K562 (cell line): ENCODE measurements around the gene MT1M. TPM values are rescaled to one million over a fixed set of nuclear protein-coding genes. Genes with fewer than 3 reads are reported as not detected.

Experiments used
- ATAC-seq: fragments of 200-7000 bp; cut with Tn5 transposase; 3 replicates; pipeline ENCODE4 v1.9.1; 2020; ENCODE audit warnings: moderate library complexity
- BruUV-seq: library from RNA; stranded (reverse); fragments of 400-500 nt; replicated peaks from 2 replicates; lab custom pipeline; 2021; lab: Mats Ljungman, UMichigan
- CTCF ChIA-PET: fragments of 300-600 bp; formaldehyde crosslinking; extraction: SDS; loops from one replicate; lab custom pipeline; 2021; ENCODE audit warnings: low intra/inter-chr PET ratio; lab: Yijun Ruan, JAX
- POLR2A ChIA-PET: fragments of 300-600, 350-650 bp; sonication (Branson Sonifier 250); formaldehyde crosslinking; extraction: SDS; loops from one replicate; lab custom pipeline; 2021; ENCODE audit warnings: antibody characterized with exemption, inconsistent platforms; lab: Yijun Ruan, JAX
- DNase-seq, 4 experiments: peaks; one replicate each; pipeline versions ENCODE4 v3.0.0 to v3.0.0-alpha.2; 2011 to 2018; ENCODE audit warnings: low spot score in 3 of 4, mixed read lengths in 3 of 4; ENCODE audit errors: extremely low read depth in 1 of 4
- FAIRE-seq: peaks from 2 replicates; lab custom pipeline; 2011; peaks lifted over from hg19 to GRCh38; lab: Jason Lieb, UNC
- H2AFZ ChIP-seq: 2 replicates; pipeline ENCODE4 v1.6.0; 2011; ENCODE audit warnings: low read depth, low read length, control low read depth, inconsistent platforms
- H3K27ac ChIP-seq: fragments of 200-600 bp; 3 replicates; pipeline ENCODE4 v1.8.0; 2011; ENCODE audit warnings: low read depth, mild to moderate bottlenecking, control low read depth, inconsistent platforms, low read length, moderate library complexity, mixed read lengths; ENCODE audit errors: extremely low read depth
- H3K27me3 ChIP-seq, 2 experiments: fragments of 300-600 bp in 1 of 2; 2 replicates in 1 of 2; 3 replicates in 1 of 2; pipeline versions ENCODE4 v1.6.0 to v1.8.0; 2011; ENCODE audit warnings: inconsistent platforms in 2 of 2, low read length in 2 of 2, mild to moderate bottlenecking in 1 of 2, mixed read lengths in 1 of 2, moderate library complexity in 1 of 2; ENCODE audit not compliant: control insufficient read depth in 2 of 2, insufficient read depth in 2 of 2
- H3K36me3 ChIP-seq: fragments of 300-600 bp; 3 replicates; pipeline ENCODE4 v1.8.0; 2011; ENCODE audit warnings: mild to moderate bottlenecking, low read length, inconsistent platforms; ENCODE audit not compliant: control insufficient read depth, insufficient read depth
- H3K4me1 ChIP-seq, 2 experiments: fragments of 200-600 bp in 1 of 2; replicated peaks in 1 of 2; 2 replicates in 1 of 2; 3 replicates in 1 of 2; pipeline versions ENCODE4 v1.5.1 to v1.8.0; 2011; ENCODE audit warnings: inconsistent platforms in 2 of 2, low read length in 2 of 2, mild to moderate bottlenecking in 1 of 2, mixed read lengths in 1 of 2, moderate library complexity in 1 of 2; ENCODE audit not compliant: control insufficient read depth in 2 of 2, insufficient read depth in 2 of 2
- H3K4me2 ChIP-seq: 2 replicates; pipeline ENCODE4 v1.6.1; 2011; ENCODE audit warnings: low read length, control low read depth, inconsistent platforms, mixed read lengths; ENCODE audit not compliant: insufficient read depth
- H3K4me3 ChIP-seq: fragments of 200-600 bp; sonication (generic), shearing (Covaris generic); 2 replicates; pipeline ENCODE4 v1.5.1; 2016; ENCODE audit warnings: control low read depth, inconsistent platforms
- H3K79me2 ChIP-seq: fragments of 200-600 bp; 3 replicates; pipeline ENCODE4 v1.8.0; 2011; ENCODE audit warnings: low read length, inconsistent platforms; ENCODE audit not compliant: control insufficient read depth, insufficient read depth
- H3K9ac ChIP-seq, 2 experiments: 2 replicates each; pipeline versions ENCODE4 v1.6.0 to v1.6.1; 2011; ENCODE audit warnings: low read depth in 2 of 2, low read length in 2 of 2, control low read depth in 1 of 2, inconsistent platforms in 1 of 2, mild to moderate bottlenecking in 1 of 2, mixed read lengths in 1 of 2; ENCODE audit not compliant: insufficient read depth in 1 of 2
- H3K9me1 ChIP-seq: one replicate; pipeline ENCODE4 v1.6.0; 2011; ENCODE audit warnings: inconsistent platforms, mild to moderate bottlenecking, low read length, moderate library complexity; ENCODE audit not compliant: control insufficient read depth, insufficient read depth
- H3K9me3 ChIP-seq: replicated peaks from 2 replicates; pipeline ENCODE4 v1.5.1; 2011; ENCODE audit warnings: low read depth, low read length, inconsistent platforms; ENCODE audit not compliant: control insufficient read depth, insufficient read depth
- H4K20me1 ChIP-seq: replicated peaks from 2 replicates; pipeline ENCODE4 v1.6.1; 2011; ENCODE audit warnings: low read length, inconsistent platforms, mixed read lengths; ENCODE audit not compliant: control insufficient read depth, insufficient read depth
- ATF1 ChIP-seq, 2 experiments: fragments of 450-650 bp in 1 of 2; IDR thresholded peaks; 2 replicates each; pipeline ENCODE4 v1.6.1; 2016; ENCODE audit warnings: missing compliant biosample characterization in 1 of 2, missing genetic modification characterization in 1 of 2
- CEBPG ChIP-seq, 3 experiments: fragments of 200-800 bp in 1 of 3; sonication (Bioruptor generic) in 1 of 3; sonication (generic) in 1 of 3; formaldehyde crosslinking in 1 of 3; IDR thresholded peaks in 2 of 3; conservative IDR thresholded peaks in 1 of 3; 2 replicates each; pipeline versions ENCODE4 v1.6.1 to v1.8.0; 2016 to 2022; ENCODE audit warnings: missing compliant biosample characterization in 2 of 3, missing genetic modification characterization in 2 of 3, mild to moderate bottlenecking in 1 of 3, missing genetic modification reagents in 1 of 3
- CEBPZ ChIP-seq: fragments of 150-350 bp; IDR thresholded peaks from 2 replicates; pipeline ENCODE4 v1.6.1; 2014; ENCODE audit warnings: low read depth, mild to moderate bottlenecking, low read length, borderline replicate concordance
- CTBP1 ChIP-seq: fragments of 450-650 bp; IDR thresholded peaks from 2 replicates; pipeline ENCODE4 v1.6.1; 2016; ENCODE audit warnings: borderline replicate concordance
- HMGN3 ChIP-seq: IDR thresholded peaks from 2 replicates; pipeline ENCODE4 v1.6.1; 2011; ENCODE audit warnings: borderline replicate concordance, low read depth, mild to moderate bottlenecking, mixed read lengths, low read length; ENCODE audit not compliant: insufficient read length; ENCODE audit errors: extremely low read depth
- PHF8 ChIP-seq: fragments of 200-600 bp; sonication (generic); IDR thresholded peaks from 2 replicates; pipeline ENCODE4 v1.6.1; 2012; ENCODE audit warnings: mixed run types, mild to moderate bottlenecking, inconsistent platforms, low read length, moderate library complexity, borderline replicate concordance
- RBM25 ChIP-seq: fragments of 200-400 bp; formaldehyde crosslinking; IDR thresholded peaks from 2 replicates; pipeline ENCODE4 v1.6.1; 2018; ENCODE audit warnings: low read length, low read depth, moderate library complexity; ENCODE audit not compliant: severe bottlenecking
- ZBTB26 ChIP-seq: fragments of 450-650 bp; formaldehyde crosslinking; IDR thresholded peaks from 2 replicates; pipeline ENCODE4 v1.4.0; 2022; ENCODE audit warnings: missing genetic modification characterization
- ZHX1 ChIP-seq: fragments of 150-350 bp; conservative IDR thresholded peaks from 2 replicates; pipeline ENCODE4 v1.6.1; 2014; ENCODE audit warnings: low read length
- ZNF644 ChIP-seq: fragments of 200-800 bp; sonication (Bioruptor generic); IDR thresholded peaks from 2 replicates; pipeline ENCODE4 v1.6.1; 2016; ENCODE audit warnings: low read depth, missing genetic modification characterization, missing compliant biosample characterization
- WGBS: fragments of 100-300 bp; shearing (Covaris generic); methylation state at CpG from one replicate; pipeline ENCODE4 v1.1.6; 2016; ENCODE audit warnings: low coverage, mixed read lengths; ENCODE audit not compliant: insufficient coverage; ENCODE audit errors: missing lambda C conversion rate; 5-methylcytosine and 5-hydroxymethylcytosine counted together
- in situ Hi-C: fragments of 300-500 bp; cut with MboI; formaldehyde crosslinking; loops from 4 replicates; pipeline ENCODE4 v1.15.0; 2018; ENCODE audit warnings: inconsistent platforms, mixed read lengths
- intact Hi-C: fragments of 100-400 bp; cut with micrococcal nuclease; formaldehyde crosslinking; loops from 2 replicates; pipeline ENCODE4 v1.14.2; 2022
- polyA plus RNA-seq, 8 experiments: library from polyadenylated mRNA; depleted of rRNA in 4 of 8; stranded (reverse) in 5 of 8; unstranded in 3 of 8; fragments of >200 nt; fragmentation: Nextera tagmentation in 2 of 8; fragmentation: Illumina TruSeq in 1 of 8; extraction: Ambion mirVana in 2 of 8; extraction: Trizol in 1 of 8; gene quantifications; 2 replicates each; pipeline versions ENCODE4 v1.2.1 to v1.2.3, GENCODE V29; 2011 to 2014; ENCODE audit warnings: inconsistent platforms in 1 of 8, missing spikeins in 1 of 8
- total RNA-seq, 7 experiments: library from RNA; depleted of rRNA in 6 of 7; stranded (reverse); fragments of >200 nt in 6 of 7; fragmentation: Illumina TruSeq in 2 of 7; extraction: Trizol in 2 of 7; gene quantifications; 2 replicates each; pipeline versions ENCODE4 v1.2.1 to v1.2.3, GENCODE V29; 2011 to 2021; ENCODE audit warnings: low replicate concordance in 1 of 7

MT1M gene
- total and polyA plus RNA-seq, 9 of the 15 experiments (the other 6 are each of a cell fraction or from before 2014, with no cell fraction given), result not detected

GRCh38 chr16:56641166-56641565 is 8.7 kb downstream of the MT1M start (continued):
- TF ChIP-seq CEBPZ, result no peak
- no peak for TF ChIP-seq CEBPG (CRISPR knock-in tag; IDR thresholded peaks at IDR 0.05)
- TF ChIP-seq CEBPG (tag; conservative IDR thresholded peaks at IDR 0.05 in 1 of 2, IDR thresholded peaks at IDR 0.05 in 1 of 2), result peak in 1 of 2 experiments; percentile 35; a peak in 1 of 4 replicates

GRCh38 chr16:56643080-56643778 is 10.8 kb downstream of the MT1M start:
- no peaks in the 10 kb centered on the region for H3K9me3 ChIP-seq
- no peaks in the 10 kb centered on the region for H3K36me3 ChIP-seq
- no peak overlapping the region for H3K27ac ChIP-seq
- no peak overlapping the region for H3K4me3 ChIP-seq
- no peaks in the 10 kb centered on the region for H3K79me2 ChIP-seq
- in situ Hi-C loops, result no loop called here
- BruUV-seq, result no TSS peak
- ATAC-seq (peak; percentile 95), DNase-seq (peak; percentile 59 to 85 (median 74)), FAIRE-seq (no peak)
- intact Hi-C loops, result no loop called here
- peaks cover 27 to 63% of the 10 kb centered on the region in 2 experiments for H3K27me3 ChIP-seq
- CTCF ChIA-PET, result no interaction called here
- peak overlapping the region; percentile 48 for H3K4me2 ChIP-seq
- peaks cover 3 to 17% of the 10 kb centered on the region in 2 experiments; a peak in 3 of 5 replicates for H3K4me1 ChIP-seq
- under 1% methylated on average over 37 of the region's 42 CpGs for WGBS
- no peaks in the 10 kb centered on the region for H3K9me1 ChIP-seq
- 0 out of 4 replicates have a peak overlapping the region, but pooled peaks of 1 of the 2 experiments have one; percentile 29 for H3K9ac ChIP-seq
- POLR2A ChIA-PET, result interaction anchor here (0.8 to 1.3 kb wide), 3 partner anchors 35 to 334 kb away, joined by 3 to 6 read pairs (median 3); partner anchors contain the start of gene MT2A
- H4K20me1 ChIP-seq, result no peaks in the 10 kb centered on the region; the same call in 1 of the 2 replicates
- H2AFZ ChIP-seq, result peak overlapping the region; percentile 60
- TF ChIP-seq ZBTB26, result no peak
- no peak for TF ChIP-seq ZNF644 (tag)
- no peak for TF ChIP-seq ATF1 (CRISPR knock-in tag; IDR thresholded peaks at IDR 0.05)
- peak; percentile 54 for TF ChIP-seq ATF1 (tag; IDR thresholded peaks at IDR 0.05)
- TF ChIP-seq ZHX1, result no peak
- TF ChIP-seq RBM25, result no peak
- TF ChIP-seq PHF8, result no peak
- TF ChIP-seq CTBP1, result peak; percentile 40; the same call in 1 of the 2 replicates
- TF ChIP-seq HMGN3, result peak; percentile 40
